ENCODE measurements around the gene GMCL2.

The GMCL2 gene

DNA sequence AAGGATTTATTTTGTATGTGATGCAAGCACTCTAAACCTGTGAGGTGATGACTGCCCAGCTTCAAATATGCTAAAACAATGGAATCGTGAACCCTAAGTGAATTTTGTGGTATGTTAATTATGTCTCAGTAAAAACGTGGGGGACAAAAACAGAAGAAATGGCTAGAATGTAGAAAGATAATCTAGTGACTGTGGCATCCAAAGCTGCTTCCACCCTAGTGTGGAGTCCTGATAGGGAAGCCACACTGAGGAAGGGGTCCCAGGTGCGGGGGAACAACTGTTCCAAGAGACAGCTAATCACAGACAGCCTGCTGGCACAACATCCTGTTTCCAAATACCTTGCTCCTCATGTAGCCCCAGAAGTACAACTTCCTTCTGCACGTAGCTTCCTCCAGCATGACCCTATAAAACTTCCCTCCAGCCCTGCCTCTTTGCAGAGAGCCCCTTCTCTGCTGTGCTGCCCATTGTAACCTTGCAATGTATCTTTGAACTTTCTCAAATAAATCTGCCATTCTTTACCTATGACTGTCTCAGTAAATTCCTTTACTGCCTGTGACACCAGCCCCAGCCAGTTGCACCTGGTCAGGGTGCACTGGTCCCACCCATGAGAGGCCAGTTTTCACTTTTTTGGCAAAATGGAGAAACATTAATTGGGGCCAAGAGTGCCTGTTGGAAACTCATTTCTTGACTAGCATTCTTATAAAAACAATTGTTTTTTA lies 4.9 kb downstream of the GMCL2 start:
- no peak for DNase-seq (ENCODE audit: low read depth in 2 of 2)

DNA sequence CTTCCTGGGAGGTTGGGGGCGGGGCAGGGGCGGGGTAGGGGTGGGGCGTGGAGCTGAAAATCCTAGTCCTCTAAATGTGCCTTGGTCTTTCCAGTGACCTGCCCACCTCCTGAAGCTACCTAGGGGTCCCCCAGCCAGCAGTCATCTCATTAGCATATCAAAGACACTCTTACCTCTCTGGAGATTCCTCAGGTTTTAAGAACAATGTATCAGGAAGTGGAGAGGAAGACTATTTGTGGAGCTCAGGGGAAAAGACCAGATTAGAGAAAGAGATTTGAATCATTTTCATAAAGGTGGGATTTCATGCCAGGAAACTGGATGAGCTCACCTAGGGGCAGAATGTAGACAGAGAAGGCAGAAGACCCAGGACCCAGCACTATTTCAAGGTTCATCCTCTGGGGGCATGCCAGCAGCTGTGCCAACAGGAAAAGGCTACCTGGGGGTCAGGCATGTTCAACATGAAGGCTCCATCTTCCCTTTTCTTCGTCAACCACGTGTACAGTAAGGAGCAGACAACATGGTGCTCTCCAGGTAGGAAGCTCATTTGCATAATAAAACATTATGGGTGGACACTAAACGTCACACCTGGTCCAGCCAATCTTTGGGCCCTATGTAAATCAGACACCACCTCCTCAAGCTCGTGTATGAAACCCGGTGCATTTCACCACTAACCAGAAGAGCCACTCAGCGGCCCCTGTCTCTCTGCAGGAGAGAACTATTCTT lies 6.9 kb downstream of the GMCL2 start:
- no peak for DNase-seq (ENCODE audit: low read depth in 2 of 2)

DNA sequence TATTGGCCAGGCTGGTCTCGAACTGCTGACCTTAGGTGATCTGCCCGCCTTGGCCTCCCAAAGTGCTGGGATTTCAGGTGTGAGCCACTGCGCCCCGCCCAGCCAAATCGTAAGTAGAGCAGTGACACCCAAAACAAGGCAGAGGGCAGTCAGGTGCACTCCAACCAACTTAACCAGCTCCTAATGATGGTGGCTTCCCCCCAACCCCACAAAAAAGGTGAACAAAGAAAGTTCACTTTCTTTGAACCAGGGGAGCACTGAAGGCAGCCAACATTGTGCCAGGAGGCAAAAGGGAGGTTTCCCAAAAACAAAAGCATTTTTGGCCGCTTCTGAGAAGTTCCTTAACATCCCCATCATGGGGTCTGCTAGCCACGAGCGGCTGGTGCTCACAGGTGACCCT lies 9.6 kb downstream of the GMCL2 start:
- DNase-seq (ENCODE audit: low read depth in 2 of 2), result no peak

DNA sequence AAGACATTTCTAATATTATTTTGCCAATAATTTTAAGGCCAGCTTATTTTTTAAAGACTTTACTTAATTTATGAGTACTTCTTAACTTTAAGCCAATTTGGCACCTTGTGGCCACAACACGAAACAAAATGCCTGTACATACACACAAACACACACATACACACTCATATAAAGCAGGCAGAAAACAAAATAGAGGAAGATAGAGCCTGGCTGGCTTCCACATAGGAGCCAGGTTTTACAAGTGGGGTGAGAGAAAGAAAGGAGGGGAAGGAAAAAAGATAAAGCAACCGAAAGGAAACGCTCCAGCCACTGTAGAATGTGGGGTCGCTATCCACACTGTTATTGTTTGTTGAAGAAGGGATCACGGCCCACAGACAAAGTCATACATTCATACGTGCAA lies 10.4 kb downstream of the GMCL2 start:
- no peak for DNase-seq (ENCODE audit: low read depth in 2 of 2)

DNA sequence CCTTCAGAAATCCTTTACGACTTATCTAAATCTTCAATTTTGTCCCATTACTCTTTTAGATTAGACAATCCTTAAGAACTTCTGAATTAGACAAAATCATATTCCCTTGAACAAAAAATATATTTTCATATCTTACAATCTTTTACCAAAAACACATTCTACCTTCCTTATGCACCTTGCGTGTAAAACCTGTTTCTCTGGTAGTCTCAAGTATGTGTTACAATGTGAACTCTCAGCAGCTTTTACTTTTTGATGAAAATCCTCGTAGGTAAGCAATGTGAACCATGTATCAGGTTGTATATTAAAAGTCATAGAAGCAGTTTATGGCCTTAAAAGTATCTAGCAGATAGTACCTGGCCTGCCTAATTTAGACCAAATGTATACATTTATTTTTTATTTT lies 12.7 kb downstream of the GMCL2 start:
- no peak for DNase-seq (ENCODE audit: low read depth in 2 of 2)

DNA sequence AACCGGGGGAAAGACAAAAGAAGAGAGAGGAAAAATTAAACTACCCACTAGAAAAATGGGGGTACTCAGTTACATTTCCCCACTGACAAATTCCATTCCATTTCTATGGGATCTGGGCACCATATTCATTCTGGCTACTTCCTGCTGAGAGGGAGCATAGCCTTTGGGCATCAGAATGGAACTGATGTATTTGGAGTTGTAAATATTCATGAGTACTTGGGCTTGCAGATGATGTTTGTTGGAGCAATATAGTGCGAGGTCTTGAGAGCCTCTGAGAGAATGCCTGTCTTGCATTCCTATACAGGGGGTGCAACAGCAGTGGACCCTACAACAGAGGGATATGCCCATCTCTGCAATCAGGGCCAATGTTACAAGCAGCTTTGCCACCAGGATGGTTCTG lies 16.7 kb downstream of the GMCL2 start:
- DNase-seq (ENCODE audit: low read depth in 2 of 2), result no peak

DNA sequence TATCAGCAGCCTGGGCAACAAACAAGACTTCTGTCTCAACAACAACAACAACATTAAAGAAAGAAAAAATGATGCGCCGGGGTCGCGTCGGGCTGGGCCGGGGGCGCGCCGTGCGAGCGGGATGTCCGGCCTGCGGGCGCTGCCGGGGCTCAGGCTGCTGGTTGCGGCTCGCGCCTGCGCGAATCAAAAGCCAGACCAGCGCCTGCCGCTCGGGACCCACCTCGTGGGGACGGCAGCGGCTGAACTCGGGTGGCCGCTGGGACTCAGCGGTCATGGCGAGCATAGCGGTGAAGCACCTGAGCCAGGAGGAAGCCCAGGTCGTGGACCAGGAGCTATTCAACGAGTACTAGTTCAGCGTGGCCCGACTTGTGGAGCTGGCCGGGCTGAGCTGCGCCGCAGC lies 21.6 kb downstream of the GMCL2 start:
- DNase-seq (ENCODE audit: low read depth in 2 of 2), result no peak

DNA sequence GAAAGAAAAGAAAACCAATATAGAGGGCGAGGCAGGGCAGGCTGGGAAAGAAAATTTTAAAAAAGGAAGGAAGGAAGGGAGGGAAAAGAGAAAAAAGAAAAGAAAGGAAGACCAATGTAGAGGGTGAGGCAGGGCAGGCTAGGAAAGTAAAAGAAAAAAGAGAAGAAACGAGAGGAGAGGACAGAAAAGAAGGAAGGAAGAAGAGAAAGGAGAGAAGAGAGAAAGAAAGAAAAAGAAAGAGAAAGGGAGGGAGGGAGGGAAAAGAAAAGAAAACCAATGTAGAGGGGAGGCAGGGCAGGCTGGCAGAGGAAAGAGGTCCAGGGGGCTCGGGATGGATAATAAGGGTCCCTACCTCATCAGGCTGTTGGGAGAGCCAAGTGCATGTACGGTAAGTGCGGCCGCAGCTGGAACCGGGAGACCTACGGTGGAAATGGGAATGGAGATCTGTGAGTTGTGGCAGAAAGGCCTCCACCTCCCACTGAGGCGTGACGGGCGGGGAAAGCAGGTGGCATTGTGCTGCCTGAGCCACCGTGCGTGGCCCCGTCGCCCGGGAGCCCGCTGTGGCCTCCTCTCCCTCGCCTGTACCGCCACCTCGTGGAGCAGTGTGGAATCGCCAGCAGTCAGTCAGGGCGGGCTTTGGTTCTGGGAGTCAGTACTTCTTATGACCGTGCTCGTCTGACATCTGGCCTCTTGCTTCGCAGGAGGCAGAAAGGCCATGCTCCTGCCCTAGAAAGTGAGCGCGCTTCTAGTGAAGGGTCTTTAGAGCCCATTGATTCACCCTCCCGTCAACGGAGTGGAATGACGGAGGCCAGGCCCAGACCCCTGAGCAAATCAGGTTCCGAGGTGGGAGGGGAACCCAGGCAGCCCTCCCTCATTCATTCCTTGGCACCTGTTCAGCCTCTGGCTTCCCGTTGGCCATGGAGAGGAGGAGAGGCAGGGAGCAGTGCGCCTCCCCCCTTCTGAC lies 23.1 kb downstream of the GMCL2 start:
- peak; percentile 76 to 79 for DNase-seq (ENCODE audit: low read depth in 2 of 2)

DNA sequence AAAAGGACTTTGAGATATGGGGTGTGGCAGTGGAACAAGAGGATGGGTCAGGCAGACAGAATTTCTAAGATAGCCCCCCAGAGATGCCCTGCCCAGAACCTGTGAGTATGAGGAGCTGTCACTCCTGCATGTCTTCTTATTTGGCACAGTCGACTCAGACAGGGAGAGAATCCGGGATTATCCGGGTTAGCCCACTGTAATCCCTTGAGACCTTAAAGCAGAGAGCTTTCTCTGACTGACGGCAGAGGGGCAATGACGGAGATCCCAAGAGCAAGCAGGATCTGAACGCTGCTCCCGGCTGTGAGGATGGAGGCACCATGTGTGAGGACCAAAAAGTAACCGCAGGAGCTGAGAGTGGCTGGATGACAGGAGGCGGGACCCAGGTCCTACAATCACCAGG lies 24.7 kb downstream of the GMCL2 start:
- no peak for DNase-seq (ENCODE audit: low read depth in 2 of 2)

DNA sequence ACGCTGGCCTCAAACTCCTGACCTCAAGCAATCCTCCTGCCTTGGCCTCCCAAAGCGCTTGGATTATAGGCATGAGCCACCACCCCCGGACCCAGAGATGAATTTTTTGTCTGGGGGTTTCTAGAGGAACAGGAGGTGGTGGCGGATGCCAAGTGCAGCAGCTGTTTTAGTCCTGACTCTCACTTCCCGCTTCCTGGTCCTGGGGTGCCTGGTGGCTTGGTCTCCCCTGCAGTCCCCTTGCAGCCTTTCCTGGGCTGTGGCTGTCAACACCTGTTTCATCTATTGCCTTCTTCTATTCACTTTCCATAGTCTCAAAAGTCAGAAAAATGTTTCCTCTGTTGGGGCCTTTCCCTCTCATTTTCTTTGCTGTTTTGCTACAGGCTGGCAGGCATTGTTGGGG lies 27.0 kb downstream of the GMCL2 start:
- no peak for DNase-seq (ENCODE audit: low read depth in 2 of 2)

DNA sequence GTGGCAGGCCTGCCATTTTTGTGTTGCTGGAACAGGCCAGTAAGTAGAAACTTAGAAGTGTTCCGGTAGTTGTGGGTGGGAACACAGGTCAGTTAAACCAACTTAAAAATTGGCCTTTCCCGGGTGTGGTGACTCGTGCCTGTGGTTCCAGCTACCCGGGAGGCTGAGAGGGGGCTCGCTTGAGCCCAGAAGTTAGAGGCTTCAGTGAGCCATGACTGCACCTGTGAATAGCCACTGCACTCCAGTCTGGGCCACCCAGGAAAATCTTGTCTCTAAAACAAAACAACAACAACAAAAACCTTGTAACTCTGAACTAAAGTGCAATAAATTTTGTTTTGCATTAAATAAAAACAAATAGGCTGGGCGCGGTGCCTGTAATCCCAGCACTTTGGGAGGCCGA lies 32.1 kb downstream of the GMCL2 start:
- no peak for DNase-seq (ENCODE audit: low read depth in 2 of 2)

DNA sequence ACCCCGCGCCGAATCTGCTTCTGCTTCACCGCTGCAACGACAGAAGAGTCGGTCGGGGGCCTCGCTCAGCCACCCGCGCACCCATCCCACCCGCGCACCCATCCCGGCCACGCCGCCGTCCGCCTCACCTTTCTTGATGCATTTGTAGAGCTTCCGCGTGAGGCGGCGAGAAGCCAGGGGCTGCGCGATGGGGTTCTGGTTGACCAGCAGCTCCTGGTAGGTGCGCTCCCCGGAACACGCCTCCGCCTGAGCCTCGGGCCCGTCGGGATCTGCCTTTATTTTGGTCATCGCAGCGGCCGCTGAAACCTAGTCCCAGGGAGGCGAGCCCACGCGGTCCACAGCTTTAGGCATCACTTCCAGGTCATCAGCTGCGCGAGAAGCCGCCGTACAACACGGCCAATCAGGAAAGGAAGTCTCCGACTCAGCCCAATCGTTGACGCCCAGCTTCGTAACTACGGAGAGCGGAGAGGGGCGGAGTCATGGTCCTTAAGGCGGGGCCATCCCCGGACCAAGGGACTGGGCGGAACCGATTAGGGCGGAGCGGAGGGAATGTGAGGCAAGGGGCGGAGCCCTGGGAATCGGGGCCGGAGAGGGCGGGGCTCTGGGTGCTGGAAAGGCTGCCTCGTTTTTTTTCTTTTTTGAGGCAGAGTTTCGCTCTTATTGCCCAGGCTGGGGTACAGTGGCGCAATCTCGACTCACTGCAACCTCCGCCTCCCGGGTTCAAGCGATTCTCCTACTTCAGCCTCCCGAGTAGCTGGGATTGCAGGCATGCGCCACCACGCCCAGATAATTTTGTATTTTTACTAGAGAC lies 33.4 kb downstream of the GMCL2 start, which contains the start of gene NHP2:
Gene NHP2, minus strand, starts transcription at position 356 of the 811 bp plus-strand sequence. Its CDS starts 68 bp downstream, at position 288.
- DNase-seq (ENCODE audit: low read depth in 2 of 2), result peak; percentile 94 to 96

DNA sequence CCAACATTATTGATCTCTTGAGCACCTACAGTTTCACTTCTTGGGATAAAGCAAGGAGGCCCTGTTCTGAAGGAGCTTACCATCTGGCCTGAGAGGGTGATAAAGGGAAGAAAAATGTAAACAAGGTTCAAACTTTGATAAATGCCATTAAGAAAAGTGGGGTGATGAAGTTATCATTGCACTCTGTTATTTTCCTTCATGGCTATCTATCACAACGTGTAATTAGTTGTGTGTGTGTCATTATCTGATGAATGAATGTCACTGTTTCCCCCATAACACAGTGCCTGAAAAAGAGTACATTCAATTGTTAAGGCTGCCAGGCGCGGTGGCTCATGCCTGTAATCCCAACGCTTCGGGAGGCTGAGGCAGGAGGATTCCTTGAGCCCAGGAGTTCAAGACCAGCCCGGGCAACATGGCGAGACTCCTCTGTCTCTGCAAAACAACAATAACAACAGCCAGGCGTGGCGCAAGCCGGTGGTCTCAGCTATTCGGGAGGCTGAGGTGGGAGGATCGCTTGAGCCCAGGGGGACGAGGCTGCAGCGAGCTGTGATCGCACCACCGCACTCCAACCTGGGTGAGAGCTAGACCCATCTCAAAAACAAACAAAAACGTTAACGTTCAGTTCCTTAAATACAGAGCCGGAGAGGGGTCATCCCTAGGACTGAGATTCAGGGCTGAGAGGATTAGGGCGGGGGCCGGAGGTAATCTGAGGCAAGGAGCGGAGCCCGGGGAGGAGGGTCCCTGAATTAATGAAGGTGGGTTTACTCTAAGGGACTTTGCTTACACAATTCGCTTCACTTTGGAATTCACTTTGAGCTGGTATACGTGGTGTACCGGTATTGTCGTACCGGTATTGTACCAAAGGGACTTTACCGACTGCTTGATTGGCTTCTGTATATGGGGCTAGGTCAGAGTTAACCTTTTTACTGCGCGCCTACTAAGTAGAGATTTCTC lies 34.4 kb downstream of the GMCL2 start:
- no peak for DNase-seq (ENCODE audit: low read depth in 2 of 2)

DNA sequence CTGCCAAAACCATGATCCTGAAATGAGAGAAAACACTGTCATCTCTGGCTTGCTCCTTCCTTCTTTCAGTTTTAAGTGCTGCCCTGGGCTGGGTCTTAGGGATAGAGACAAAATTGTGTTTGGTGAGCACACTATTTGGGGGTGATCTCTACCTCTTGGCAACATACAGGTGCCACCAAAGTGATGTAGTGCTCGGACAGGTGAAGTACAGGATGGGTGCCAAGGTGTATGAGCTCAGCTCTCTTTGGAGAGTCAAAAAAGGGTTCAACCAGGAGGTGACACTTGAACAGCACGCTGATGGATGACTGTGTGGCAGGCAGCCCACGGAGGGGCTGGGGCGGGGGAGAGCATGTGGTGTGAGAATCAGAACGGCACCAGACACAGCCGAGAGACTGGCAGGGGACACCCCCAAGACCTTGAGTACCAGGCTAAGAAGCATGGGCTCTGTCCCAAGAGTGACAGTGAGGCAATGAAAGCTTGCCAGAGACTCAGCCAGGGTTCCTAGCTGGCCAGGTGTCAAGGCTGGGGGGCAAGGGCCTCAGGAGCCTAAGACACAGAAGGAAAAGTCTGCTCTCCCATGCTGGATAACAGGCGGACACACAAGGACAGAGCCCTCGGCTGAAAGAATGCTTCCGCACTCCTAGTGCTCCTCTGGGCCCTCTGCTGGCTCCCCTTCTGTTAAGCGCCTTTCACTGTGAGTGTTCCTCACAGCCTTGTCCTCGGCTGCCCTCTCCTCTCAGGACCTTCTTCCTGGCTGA lies 36.0 kb downstream of the GMCL2 start:
- no peak for DNase-seq (ENCODE audit: low read depth in 2 of 2)

DNA sequence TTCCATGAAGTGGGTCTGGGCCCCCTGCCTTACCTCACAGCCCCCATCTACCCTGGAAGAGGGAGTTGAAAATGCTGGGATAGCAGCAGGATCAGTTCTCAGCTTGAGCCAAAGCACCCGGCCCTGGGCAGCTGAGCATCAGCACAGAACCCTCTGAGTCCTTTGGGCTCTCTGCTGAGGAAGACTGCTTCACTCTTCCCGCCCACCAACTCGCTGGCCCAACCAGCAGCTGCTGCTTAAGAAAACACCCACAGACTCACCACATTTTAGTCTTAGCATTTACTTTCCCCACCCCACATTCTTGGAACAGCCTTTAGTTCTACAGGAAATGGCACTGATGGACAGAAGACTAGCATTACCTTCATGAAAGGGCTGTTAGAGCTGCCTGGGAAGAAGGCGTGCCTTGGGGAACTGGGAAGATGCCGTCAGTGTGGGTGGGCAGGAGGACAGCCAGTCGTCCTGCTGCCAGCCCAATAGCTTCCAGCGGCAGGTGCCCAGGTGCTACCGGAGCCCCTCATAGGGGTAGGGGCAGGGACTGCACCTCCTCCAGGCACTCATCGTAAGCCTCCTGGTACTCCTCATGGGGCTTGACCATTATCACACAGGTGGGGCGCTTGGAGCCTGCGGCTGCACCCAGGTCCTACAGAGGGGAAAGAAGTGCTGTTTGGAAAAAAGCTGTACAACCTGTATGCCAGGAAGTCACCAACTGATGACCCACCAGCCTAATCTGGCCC lies 37.8 kb downstream of the GMCL2 start:
- peak in 1 of 2 donors; percentile 24 for DNase-seq (ENCODE audit: low read depth in 2 of 2)

DNA sequence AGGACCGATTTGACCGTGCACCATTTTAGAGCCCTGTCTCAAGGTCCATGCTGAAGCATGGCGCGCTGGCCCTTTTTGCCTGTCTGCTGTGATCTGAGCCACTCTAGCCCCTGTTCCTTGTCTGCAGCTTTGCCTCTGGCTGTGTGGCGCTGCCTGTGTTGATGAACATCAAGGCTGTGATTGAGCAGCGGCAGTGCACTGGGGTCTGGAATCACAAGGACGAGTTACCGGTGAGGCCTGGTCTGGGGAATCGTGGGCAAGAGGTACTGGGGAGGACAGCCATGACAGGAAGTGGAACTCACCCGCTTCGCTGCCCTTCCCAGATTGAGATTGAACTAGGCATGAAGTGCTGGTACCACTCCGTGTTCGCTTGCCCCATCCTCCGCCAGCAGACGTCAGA lies 39.8 kb downstream of the GMCL2 start:
- no peak for DNase-seq (ENCODE audit: low read depth in 2 of 2)

DNA sequence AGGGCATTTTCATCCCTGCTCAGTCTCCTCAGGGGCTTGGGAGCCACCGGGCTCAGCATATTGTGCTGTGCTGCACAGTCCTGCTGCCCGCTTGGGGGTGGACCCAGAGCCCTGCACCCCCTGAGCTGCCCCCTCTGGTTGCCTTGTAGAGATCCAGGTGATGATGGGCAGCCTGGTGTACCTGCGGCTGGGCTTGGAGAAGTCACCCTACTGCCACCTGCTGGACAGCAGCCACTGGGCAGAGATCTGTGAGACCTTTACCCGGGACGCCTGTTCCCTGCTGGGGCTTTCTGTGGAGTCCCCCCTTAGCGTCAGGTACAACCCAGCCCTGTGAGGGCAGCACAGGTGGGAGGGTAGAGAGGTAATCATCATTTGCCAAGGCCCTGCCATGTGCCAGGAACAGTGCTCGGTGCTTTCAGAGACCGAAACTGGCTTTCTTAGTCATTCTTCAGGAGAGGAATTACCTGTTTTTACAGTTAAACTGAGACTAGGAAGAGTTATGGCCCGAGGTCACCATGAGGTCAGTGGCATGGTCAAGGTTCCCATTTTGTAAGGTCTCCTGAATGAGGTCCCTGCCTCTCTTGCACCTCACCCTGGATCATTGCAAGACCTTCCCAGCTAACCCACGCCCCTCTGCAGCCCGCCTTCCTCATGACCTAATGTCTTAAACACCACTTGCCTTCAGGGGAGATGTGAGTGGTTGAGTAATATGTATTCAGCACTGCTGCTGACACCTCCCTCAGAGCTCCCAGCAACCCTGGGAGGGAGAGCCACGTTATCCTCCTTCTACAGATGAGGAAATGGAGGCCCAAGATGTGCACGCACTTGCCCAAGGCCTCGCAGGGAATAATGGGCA lies 41.0 kb downstream of the GMCL2 start:
- DNase-seq (ENCODE audit: low read depth in 2 of 2), result peak; percentile 34 to 47

DNA sequence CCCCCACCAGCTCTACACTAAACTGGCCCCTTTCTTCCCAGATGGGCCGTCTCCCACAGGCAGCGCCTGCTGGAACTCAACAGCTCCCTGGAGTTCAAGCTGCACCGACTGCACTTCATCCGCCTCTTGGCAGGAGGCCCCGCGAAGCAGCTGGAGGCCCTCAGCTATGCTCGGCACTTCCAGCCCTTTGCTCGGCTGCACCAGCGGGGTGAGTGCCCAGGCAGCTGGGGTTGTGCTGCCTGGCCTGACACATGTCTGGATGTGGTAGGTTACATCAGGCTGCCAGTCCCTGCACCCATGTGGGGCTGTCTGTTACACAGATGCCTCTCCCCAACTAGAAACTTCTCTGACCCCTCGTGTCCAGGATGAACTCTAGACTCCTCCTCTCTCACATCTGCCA lies 43.3 kb downstream of the GMCL2 start:
- DNase-seq (ENCODE audit: low read depth in 2 of 2), result no peak

All from stimulated activated CD8-positive, alpha-beta memory T cell treated with anti-CD3 and anti-CD28 coated beads, Interleukin-15, amount 100 ng/mL, for 48 hours (primary cell).